Neural cell (in vitro differentiated cells): Measurements from ENCODE around the gene SKIC8. TPM values are rescaled to one million over a fixed set of nuclear protein-coding genes. Genes with fewer than 3 reads are reported as not detected.

Source experiments
- H2AFZ ChIP-seq: fragments of 200-600, 300-800 bp; sonication (generic), shearing (Covaris generic); 2 replicates; pipeline ENCODE4 v1.6.0; 2014; ENCODE audit warnings: low read depth, mild to moderate bottlenecking, antibody characterized with exemption, low read length, moderate library complexity
- H3F3A ChIP-seq: fragments of 200-600 bp; shearing (Covaris generic); 2 replicates; pipeline ENCODE4 v1.6.1; 2016; ENCODE audit warnings: mild to moderate bottlenecking, moderate library complexity, mixed read lengths, antibody characterized with exemption, low read length; ENCODE audit not compliant: insufficient read depth, poor library complexity, severe bottlenecking
- H3K27ac ChIP-seq: fragments of 200-600, 300-800 bp; sonication (generic), shearing (Covaris generic); 2 replicates; pipeline ENCODE4 v1.5.1; 2014; ENCODE audit warnings: mild to moderate bottlenecking, low read length, moderate library complexity
- H3K27me3 ChIP-seq: fragments of 300-800, 200-600 bp; sonication (generic), shearing (Covaris generic); 2 replicates; pipeline ENCODE4 v1.6.0; 2014; ENCODE audit warnings: mild to moderate bottlenecking, low read depth, low read length, moderate library complexity; ENCODE audit not compliant: insufficient read depth
- H3K36me3 ChIP-seq: fragments of 300-800, 200-600 bp; sonication (generic), shearing (Covaris generic); 2 replicates; pipeline ENCODE4 v1.5.1; 2014; ENCODE audit warnings: mild to moderate bottlenecking, antibody characterized with exemption, low read length, moderate library complexity; ENCODE audit not compliant: insufficient read depth
- H3K4me2 ChIP-seq: fragments of 300-800, 200-600 bp; sonication (generic), shearing (Covaris generic); 2 replicates; pipeline ENCODE4 v1.6.0; 2014; ENCODE audit warnings: mild to moderate bottlenecking, low read length
- H3K4me3 ChIP-seq: fragments of 300-800, 200-600 bp; sonication (generic), shearing (Covaris generic); 2 replicates; pipeline ENCODE4 v1.5.1; 2014; ENCODE audit warnings: mild to moderate bottlenecking, low read length, moderate library complexity
- H3K79me2 ChIP-seq: fragments of 200-600 bp; shearing (Covaris generic); replicated peaks from 2 replicates; pipeline ENCODE4 v1.6.0; 2014; ENCODE audit warnings: mild to moderate bottlenecking, low read length, moderate library complexity; ENCODE audit not compliant: insufficient read depth
- H3K9ac ChIP-seq: fragments of 300-800, 200-600 bp; sonication (generic), shearing (Covaris generic); 2 replicates; pipeline ENCODE4 v1.6.1; 2016; ENCODE audit warnings: mild to moderate bottlenecking, low read length, mixed read lengths
- H3K9me2 ChIP-seq: fragments of 200-600 bp; shearing (Covaris generic); 2 replicates; pipeline ENCODE4 v1.6.1; 2016; ENCODE audit warnings: mild to moderate bottlenecking, low read length, mixed read lengths; ENCODE audit not compliant: insufficient read depth
- H3K9me3 ChIP-seq: fragments of 200-600, 300-800 bp; sonication (generic), shearing (Covaris generic); 2 replicates; pipeline ENCODE4 v1.6.1; 2016; ENCODE audit warnings: mild to moderate bottlenecking, mixed run types, low read length, moderate library complexity, mixed read lengths
- H4K20me1 ChIP-seq: fragments of 200-600 bp; shearing (Covaris generic); 2 replicates; pipeline ENCODE4 v1.6.1; 2016; ENCODE audit warnings: mild to moderate bottlenecking, mixed run types; ENCODE audit not compliant: insufficient read depth
- CTCF ChIP-seq: fragments of 450-650 bp; IDR thresholded peaks from 2 replicates; pipeline ENCODE4 v1.5.1; 2014; ENCODE audit warnings: antibody characterized with exemption, mild to moderate bottlenecking, moderate library complexity; ENCODE audit not compliant: poor library complexity, severe bottlenecking
- EP300 ChIP-seq: fragments of 450-650 bp; conservative IDR thresholded peaks from 2 replicates; pipeline ENCODE4 v1.6.1; 2014; ENCODE audit warnings: antibody characterized with exemption, mild to moderate bottlenecking, moderate library complexity; ENCODE audit not compliant: poor library complexity, severe bottlenecking
- EZH2 ChIP-seq: fragments of 200-600, 300-800 bp; shearing (Covaris generic), sonication (generic); IDR thresholded peaks from 2 replicates; pipeline ENCODE4 v1.6.1; 2014; ENCODE audit warnings: antibody characterized with exemption, low read length, borderline replicate concordance, mild to moderate bottlenecking; ENCODE audit not compliant: insufficient read depth, poor library complexity, severe bottlenecking
- MXI1 ChIP-seq: fragments of 450-650 bp; conservative IDR thresholded peaks from 2 replicates; pipeline ENCODE4 v1.6.1; 2014; ENCODE audit warnings: antibody characterized with exemption, mild to moderate bottlenecking; ENCODE audit not compliant: poor library complexity, severe bottlenecking
- POLR2AphosphoS5 ChIP-seq: IDR thresholded peaks from 2 replicates; pipeline ENCODE4 v1.6.1; 2012
- RAD21 ChIP-seq: fragments of 450-650 bp; conservative IDR thresholded peaks from 2 replicates; pipeline ENCODE4 v1.6.1; 2014; ENCODE audit warnings: antibody characterized with exemption, mild to moderate bottlenecking, moderate library complexity
- SMC3 ChIP-seq: fragments of 450-650 bp; conservative IDR thresholded peaks from 2 replicates; pipeline ENCODE4 v1.6.1; 2014; ENCODE audit warnings: antibody characterized with exemption, mild to moderate bottlenecking, moderate library complexity; ENCODE audit not compliant: poor library complexity
- TAF1 ChIP-seq: IDR thresholded peaks from 2 replicates; pipeline ENCODE4 v1.6.1; 2012; ENCODE audit warnings: low read depth
- polyA plus RNA-seq: library from polyadenylated mRNA; depleted of rRNA; stranded (reverse); fragments of >200 nt; gene quantifications from 2 replicates; pipeline ENCODE4 v1.2.3, GENCODE V29; 2014
- TF ChIP-seq, protein P1 (sequence below): IDR thresholded peaks from 2 replicates; pipeline ENCODE4 v1.6.1; 2012; ENCODE audit warnings: borderline replicate concordance

The SKIC8 gene
- polyA plus RNA-seq, 1 donor from 2014 or later = 170 TPM

DNA sequence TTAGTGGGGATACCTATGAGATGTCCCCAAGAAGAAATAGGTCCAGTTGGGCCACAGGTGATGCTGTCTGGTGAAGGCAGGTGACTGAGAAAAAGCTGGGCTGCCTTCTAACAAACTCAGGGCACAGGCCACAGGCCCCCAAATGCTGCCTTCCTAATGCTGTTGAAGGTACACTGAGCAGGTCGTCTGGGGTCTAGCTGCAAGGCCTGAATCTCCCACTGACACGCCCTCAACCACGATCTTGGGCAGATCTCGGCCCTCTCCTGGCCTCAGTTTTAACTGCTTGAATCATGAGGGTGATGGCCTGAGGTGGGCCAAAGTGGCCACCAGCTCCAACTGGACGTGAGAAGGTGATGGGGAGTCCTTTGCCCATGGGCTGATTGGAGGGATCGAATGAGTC is 62.9 kb downstream of the SKIC8 start:
- Histone ChIP-seq H3K79me2 (no peaks in the 10 kb centered on the region), H3K27ac (no peak overlapping the region), H3K9ac (no peak overlapping the region), H3K27me3 (no peaks in the 10 kb centered on the region), H3K9me3 (no peaks in the 10 kb centered on the region), H3K36me3 (no peaks in the 10 kb centered on the region), H3F3A (no peaks in the 10 kb centered on the region), H4K20me1 (no peaks in the 10 kb centered on the region), H3K4me3 (no peak overlapping the region), H2AFZ (no peak overlapping the region), H3K4me2 (no peak overlapping the region), H3K9me2 (no peaks in the 10 kb centered on the region)
- TF ChIP-seq EP300 (no peak), CTCF (no peak), RAD21 (no peak), TAF1 (no peak), EZH2 (no peak), POLR2AphosphoS5 (no peak), MXI1 (no peak), SMC3 (no peak)
- TF ChIP-seq, protein P1, sequence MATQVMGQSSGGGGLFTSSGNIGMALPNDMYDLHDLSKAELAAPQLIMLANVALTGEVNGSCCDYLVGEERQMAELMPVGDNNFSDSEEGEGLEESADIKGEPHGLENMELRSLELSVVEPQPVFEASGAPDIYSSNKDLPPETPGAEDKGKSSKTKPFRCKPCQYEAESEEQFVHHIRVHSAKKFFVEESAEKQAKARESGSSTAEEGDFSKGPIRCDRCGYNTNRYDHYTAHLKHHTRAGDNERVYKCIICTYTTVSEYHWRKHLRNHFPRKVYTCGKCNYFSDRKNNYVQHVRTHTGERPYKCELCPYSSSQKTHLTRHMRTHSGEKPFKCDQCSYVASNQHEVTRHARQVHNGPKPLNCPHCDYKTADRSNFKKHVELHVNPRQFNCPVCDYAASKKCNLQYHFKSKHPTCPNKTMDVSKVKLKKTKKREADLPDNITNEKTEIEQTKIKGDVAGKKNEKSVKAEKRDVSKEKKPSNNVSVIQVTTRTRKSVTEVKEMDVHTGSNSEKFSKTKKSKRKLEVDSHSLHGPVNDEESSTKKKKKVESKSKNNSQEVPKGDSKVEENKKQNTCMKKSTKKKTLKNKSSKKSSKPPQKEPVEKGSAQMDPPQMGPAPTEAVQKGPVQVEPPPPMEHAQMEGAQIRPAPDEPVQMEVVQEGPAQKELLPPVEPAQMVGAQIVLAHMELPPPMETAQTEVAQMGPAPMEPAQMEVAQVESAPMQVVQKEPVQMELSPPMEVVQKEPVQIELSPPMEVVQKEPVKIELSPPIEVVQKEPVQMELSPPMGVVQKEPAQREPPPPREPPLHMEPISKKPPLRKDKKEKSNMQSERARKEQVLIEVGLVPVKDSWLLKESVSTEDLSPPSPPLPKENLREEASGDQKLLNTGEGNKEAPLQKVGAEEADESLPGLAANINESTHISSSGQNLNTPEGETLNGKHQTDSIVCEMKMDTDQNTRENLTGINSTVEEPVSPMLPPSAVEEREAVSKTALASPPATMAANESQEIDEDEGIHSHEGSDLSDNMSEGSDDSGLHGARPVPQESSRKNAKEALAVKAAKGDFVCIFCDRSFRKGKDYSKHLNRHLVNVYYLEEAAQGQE = no peak

DNA sequence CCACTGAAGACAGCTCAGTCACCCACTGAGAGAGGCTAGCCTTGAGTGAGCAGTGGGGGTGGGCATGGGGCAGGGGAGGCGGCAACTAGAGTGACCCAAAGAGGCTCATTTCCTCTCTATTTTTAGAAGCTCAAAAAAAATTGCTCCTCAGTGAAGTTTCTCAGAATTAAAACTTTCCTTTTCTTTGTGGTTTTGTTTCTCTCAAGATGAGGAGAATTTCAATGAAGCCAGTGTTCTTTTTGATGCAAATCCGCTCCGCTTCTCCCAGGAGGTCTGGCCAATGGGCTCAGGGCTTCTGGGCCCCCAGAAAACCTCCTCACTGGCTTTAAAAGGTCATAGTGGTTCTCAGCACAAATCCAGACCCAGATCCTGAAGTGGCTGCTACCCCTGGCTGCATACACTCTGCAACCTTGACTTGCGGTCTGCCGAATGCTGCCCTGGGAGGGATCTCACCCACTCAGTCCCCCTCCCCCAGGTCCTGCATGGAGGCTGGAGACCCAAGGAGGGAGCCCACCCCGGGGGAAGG is 64.8 kb downstream of the SKIC8 start, which contains the start of gene ACSBG1:
Gene ACSBG1 (minus strand): TSS at position 51 of the 526 bp plus-strand sequence. CDS start 64 bp downstream, outside the sequence.
- no peak within 1 kb of the TSS for H3K27ac ChIP-seq
- no peak within 1 kb of the TSS for H3K4me2 ChIP-seq
- no peaks in the 10 kb centered on the region for H4K20me1 ChIP-seq
- H3K9ac ChIP-seq = no peak within 1 kb of the TSS
- H3F3A ChIP-seq = no peaks in the 10 kb centered on the region
- no peak within 1 kb of the TSS for H3K4me3 ChIP-seq
- H3K9me3 ChIP-seq = no peaks in the 10 kb centered on the region
- H3K36me3 ChIP-seq = no peaks in the 10 kb centered on the region
- no peaks in the 10 kb centered on the region for H3K27me3 ChIP-seq
- no peak for TF ChIP-seq POLR2AphosphoS5
- no peak for TF ChIP-seq MXI1
- no peak for TF ChIP-seq CTCF
- TF ChIP-seq TAF1 = no peak
- no peak for TF ChIP-seq EP300
- TF ChIP-seq SMC3 = no peak
- no peak for TF ChIP-seq EZH2
- TF ChIP-seq, protein P1 = no peak
- no peaks in the 10 kb centered on the region for H3K79me2 ChIP-seq
- H3K9me2 ChIP-seq = no peaks in the 10 kb centered on the region
- no peak within 1 kb of the TSS for H2AFZ ChIP-seq
